ENCODE results near the gene PLPP3. TPM values are rescaled to one million over a fixed set of nuclear protein-coding genes. Genes with fewer than 3 reads are reported as not detected.

The PLPP3 gene
- total RNA-seq, 4 donors from 2014 or later, result 76.3 to 315 (median 140) TPM

GRCh38 chr1:56542651-56543050 is 36.7 kb downstream of the PLPP3 start:
- intact Hi-C loops (cut with DNase I; ENCODE audit: low total_unique reads), result no loop called here
- H3K4me1 ChIP-seq, result no peaks in the 10 kb centered on the region
- TF ChIP-seq POLR2A (IDR thresholded peaks at IDR 0.05) (no peak), CTCF (IDR thresholded peaks at IDR 0.05) (no peak)

GRCh38 chr1:56541408-56541807 is 38.0 kb downstream of the PLPP3 start:
- intact Hi-C loops (cut with DNase I; ENCODE audit: low total_unique reads), result no loop called here
- Histone ChIP-seq H3K4me1 (no peaks in the 10 kb centered on the region), H3K4me3 (no peak overlapping the region), H3K27ac (no peak overlapping the region), H3K9me3 (no peaks in the 10 kb centered on the region), H3K27me3 (no peaks in the 10 kb centered on the region), H3K36me3 (no peaks in the 10 kb centered on the region)
- no peak for TF ChIP-seq POLR2A (IDR thresholded peaks at IDR 0.05)
- TF ChIP-seq CTCF (IDR thresholded peaks at IDR 0.05), result no peak
- no peak for DNase-seq

More at GRCh38 chr1:56542651-56543050, 36.7 kb downstream of the PLPP3 start:
- DNase-seq, result no peak
- Histone ChIP-seq H3K9me3 (no peaks in the 10 kb centered on the region), H3K4me3 (no peak overlapping the region), H3K36me3 (no peaks in the 10 kb centered on the region), H3K27ac (no peak overlapping the region), H3K27me3 (no peaks in the 10 kb centered on the region)

GRCh38 chr1:56540467-56540866 is 38.9 kb downstream of the PLPP3 start:
- no peak overlapping the region for H3K27ac ChIP-seq
- H3K27me3 ChIP-seq, result no peaks in the 10 kb centered on the region
- H3K4me3 ChIP-seq, result no peak overlapping the region
- no peaks in the 10 kb centered on the region for H3K4me1 ChIP-seq
- intact Hi-C loops (cut with DNase I; ENCODE audit: low total_unique reads), result no loop called here
- H3K9me3 ChIP-seq, result no peaks in the 10 kb centered on the region
- no peaks in the 10 kb centered on the region for H3K36me3 ChIP-seq
- no peak for TF ChIP-seq CTCF (IDR thresholded peaks at IDR 0.05)
- no peak for TF ChIP-seq POLR2A (IDR thresholded peaks at IDR 0.05)
- no peak for DNase-seq

GRCh38 chr1:56539520-56539931 is 39.8 kb downstream of the PLPP3 start:
- Histone ChIP-seq H3K4me3 (no peak overlapping the region), H3K36me3 (no peaks in the 10 kb centered on the region), H3K4me1 (no peaks in the 10 kb centered on the region), H3K9me3 (no peaks in the 10 kb centered on the region), H3K27ac (no peak overlapping the region), H3K27me3 (no peaks in the 10 kb centered on the region)
- intact Hi-C loops (cut with DNase I; ENCODE audit: low total_unique reads), result no loop called here
- TF ChIP-seq CTCF (IDR thresholded peaks at IDR 0.05) (no peak), POLR2A (IDR thresholded peaks at IDR 0.05) (no peak)
- DNase-seq, result no peak

- intact Hi-C loops (cut with DNase I; ENCODE audit: low total_unique reads), result no loop called here
- Histone ChIP-seq H3K27me3 (no peaks in the 10 kb centered on the region), H3K4me3 (no peak overlapping the region), H3K36me3 (no peaks in the 10 kb centered on the region), H3K9me3 (no peaks in the 10 kb centered on the region), H3K4me1 (no peaks in the 10 kb centered on the region), H3K27ac (no peak overlapping the region)
- TF ChIP-seq POLR2A (IDR thresholded peaks at IDR 0.05) (no peak), CTCF (IDR thresholded peaks at IDR 0.05) (no peak)
- DNase-seq, result no peak
These were observed 40.8 kb downstream of the PLPP3 start for GRCh38 chr1:56538532-56538931.

All from uterus (tissue), 4 donors.